ENCODE data around the gene RNF182. TPM values are rescaled to one million over a fixed set of nuclear protein-coding genes. Genes with fewer than 3 reads are reported as not detected.

Gene RNF182
- total RNA-seq, 1 experiment from 2014 or later: not detected

- ChIA-PET POLR2A (interaction anchor here (0.6 kb wide), 1 partner anchor 132 kb away, joined by 4 read pairs; no protein-coding TSS in a partner anchor), CTCF (interaction anchor here (1.3 to 1.6 kb wide), 2 partner anchors 18 to 175 kb away, joined by 5 to 8 read pairs; no protein-coding TSS in a partner anchor)
- H3K36me3 Mint-ChIP-seq (ENCODE audit: insufficient read depth, unreplicated experiment): no peaks in the 10 kb centered on the region
- no peaks in the 10 kb centered on the region for H3K4me1 Mint-ChIP-seq (ENCODE audit: insufficient read depth, unreplicated experiment)
- no TSS peak for BruUV-seq (replicated peaks)
- TF ChIP-seq CTCF (IDR thresholded peaks at IDR 0.05; ENCODE audit: unreplicated experiment): no peak
- H3K27ac Mint-ChIP-seq (ENCODE audit: low read depth, unreplicated experiment): no peak overlapping the region
- no peak overlapping the region for H3K4me3 Mint-ChIP-seq (ENCODE audit: unreplicated experiment)
- DNase-seq (ENCODE audit: unreplicated experiment): no peak
- H3K27me3 Mint-ChIP-seq (ENCODE audit: insufficient read depth, unreplicated experiment): peaks cover 24% of the 10 kb centered on the region
- no peaks in the 10 kb centered on the region for H3K9me3 Mint-ChIP-seq (ENCODE audit: unreplicated experiment)
- intact Hi-C loops (cut with micrococcal nuclease): no loop called here
Measured at GRCh38 chr6:13892017-13892645, 32.6 kb upstream of the RNF182 start.

GRCh38 chr6:13902922-13903321 lies 21.8 kb upstream of the RNF182 start:
- no peak for DNase-seq (ENCODE audit: unreplicated experiment)
- TF ChIP-seq CTCF (IDR thresholded peaks at IDR 0.05; ENCODE audit: unreplicated experiment): no peak
- Mint-ChIP-seq H3K27me3 (ENCODE audit: insufficient read depth, unreplicated experiment) (peaks cover 60% of the 10 kb centered on the region), H3K27ac (ENCODE audit: low read depth, unreplicated experiment) (no peak overlapping the region), H3K4me3 (ENCODE audit: unreplicated experiment) (no peak overlapping the region), H3K36me3 (ENCODE audit: insufficient read depth, unreplicated experiment) (no peaks in the 10 kb centered on the region), H3K4me1 (ENCODE audit: insufficient read depth, unreplicated experiment) (no peaks in the 10 kb centered on the region), H3K9me3 (ENCODE audit: unreplicated experiment) (no peaks in the 10 kb centered on the region)
- CTCF ChIA-PET: interaction anchor here (1.0 to 1.8 kb wide), 2 partner anchors 144 to 164 kb away, joined by 4 to 19 read pairs; no protein-coding TSS in a partner anchor
- no TSS peak for BruUV-seq (replicated peaks)
- intact Hi-C loops (cut with micrococcal nuclease): no loop called here
- POLR2A ChIA-PET: no interaction called here

- BruUV-seq (replicated peaks): no TSS peak
- Mint-ChIP-seq H3K9me3 (ENCODE audit: unreplicated experiment) (no peaks in the 10 kb centered on the region), H3K27me3 (ENCODE audit: insufficient read depth, unreplicated experiment) (peaks cover 56% of the 10 kb centered on the region), H3K4me1 (ENCODE audit: insufficient read depth, unreplicated experiment) (no peaks in the 10 kb centered on the region), H3K27ac (ENCODE audit: low read depth, unreplicated experiment) (no peak overlapping the region), H3K36me3 (ENCODE audit: insufficient read depth, unreplicated experiment) (no peaks in the 10 kb centered on the region), H3K4me3 (ENCODE audit: unreplicated experiment) (no peak overlapping the region)
- TF ChIP-seq CTCF (IDR thresholded peaks at IDR 0.05; ENCODE audit: unreplicated experiment): no peak
- intact Hi-C loops (cut with micrococcal nuclease): no loop called here
- POLR2A ChIA-PET: no interaction called here
- CTCF ChIA-PET: interaction anchor here (0.6 to 2.7 kb wide), 4 partner anchors 143 to 508 kb away, joined by 3 to 19 read pairs (median 10); no protein-coding TSS in a partner anchor
- DNase-seq (ENCODE audit: unreplicated experiment): no peak
Measured at GRCh38 chr6:13903364-13903763, 21.4 kb upstream of the RNF182 start.

- Mint-ChIP-seq H3K36me3 (ENCODE audit: insufficient read depth, unreplicated experiment) (no peaks in the 10 kb centered on the region), H3K27ac (ENCODE audit: low read depth, unreplicated experiment) (no peak overlapping the region), H3K4me3 (ENCODE audit: unreplicated experiment) (no peak overlapping the region), H3K27me3 (ENCODE audit: insufficient read depth, unreplicated experiment) (peaks cover 48% of the 10 kb centered on the region), H3K4me1 (ENCODE audit: insufficient read depth, unreplicated experiment) (no peaks in the 10 kb centered on the region), H3K9me3 (ENCODE audit: unreplicated experiment) (no peaks in the 10 kb centered on the region)
- ChIA-PET CTCF (interaction anchor here (0.6 to 10.5 kb wide), 5 partner anchors 122 to 236 kb away, joined by 3 to 259 read pairs (median 70); no protein-coding TSS in a partner anchor), POLR2A (no interaction called here)
- no peak for DNase-seq (ENCODE audit: unreplicated experiment)
- BruUV-seq (replicated peaks): no TSS peak
- intact Hi-C loops (cut with micrococcal nuclease): no loop called here
- TF ChIP-seq CTCF (IDR thresholded peaks at IDR 0.05; ENCODE audit: unreplicated experiment): no peak
Measured at GRCh38 chr6:13907001-13907350, 17.8 kb upstream of the RNF182 start.
